HG03159 (cell line): ENCODE measurements around the gene KLK8.

Experiments
- ATAC-seq: cut with Tn5 transposase; IDR thresholded peaks from one replicate; pipeline ENCODE4 v1.9.1; 2021; ENCODE audit warnings: mild to moderate bottlenecking, moderate library complexity; ENCODE audit not compliant: unreplicated experiment

The KLK8 gene

GRCh38 chr19:51018745-51019543 is 17.5 kb upstream of the KLK8 start:
- ATAC-seq, result no peak

GRCh38 chr19:51016798-51017683 is 15.6 kb upstream of the KLK8 start:
- ATAC-seq, result no peak

- no peak for ATAC-seq
Measured at GRCh38 chr19:51015691-51016267, 14.4 kb upstream of the KLK8 start.

- ATAC-seq, result no peak
Measured at GRCh38 chr19:51014242-51014641, 12.8 kb upstream of the KLK8 start.

GRCh38 chr19:51012661-51013190 is 11.3 kb upstream of the KLK8 start:
- ATAC-seq, result no peak

- ATAC-seq, result no peak
Measured at GRCh38 chr19:51010066-51010795, 8.8 kb upstream of the KLK8 start.

- ATAC-seq, result no peak
Measured at GRCh38 chr19:51009061-51009891, 7.9 kb upstream of the KLK8 start.

- ATAC-seq, result no peak
Measured at GRCh38 chr19:51007488-51007887, 6.1 kb upstream of the KLK8 start.

GRCh38 chr19:51006406-51006805 is 5.0 kb upstream of the KLK8 start:
- ATAC-seq, result no peak

GRCh38 chr19:51005248-51005647 is 3.8 kb upstream of the KLK8 start:
- no peak for ATAC-seq

- no peak for ATAC-seq
Measured at GRCh38 chr19:51003316-51003715, 1.9 kb upstream of the KLK8 start.

GRCh38 chr19:51002542-51003311 is 1.3 kb upstream of the KLK8 start:
- ATAC-seq, result no peak

GRCh38 chr19:51002089-51002532 is 707 bp upstream of the KLK8 start:
- ATAC-seq, result no peak

GRCh38 chr19:51000981-51001380 is 423 bp downstream of the KLK8 start:
- no peak for ATAC-seq

- ATAC-seq, result no peak
Measured at GRCh38 chr19:51000426-51000825, 978 bp downstream of the KLK8 start.

GRCh38 chr19:50998686-50999085 is 2.7 kb downstream of the KLK8 start:
- no peak for ATAC-seq

- ATAC-seq, result no peak
Measured at GRCh38 chr19:50998061-50998460, 3.3 kb downstream of the KLK8 start.

- ATAC-seq, result no peak
Measured at GRCh38 chr19:50994129-50994528, 7.3 kb downstream of the KLK8 start.

GRCh38 chr19:50992666-50993035 is 8.8 kb downstream of the KLK8 start:
- ATAC-seq, result no peak
